GM18907 (cell line): ENCODE measurements around the gene KCNJ16.

ENCODE experiments used
- ATAC-seq: cut with Tn5 transposase; IDR thresholded peaks from one replicate; pipeline ENCODE4 v1.9.1; 2021; ENCODE audit warnings: mild to moderate bottlenecking, moderate library complexity; ENCODE audit not compliant: unreplicated experiment

KCNJ16 gene

GRCh38 chr17:70067134-70067533 lies 7.9 kb upstream of the KCNJ16 start:
- ATAC-seq: no peak

- no peak for ATAC-seq
These were observed 4.6 kb upstream of the KCNJ16 start for GRCh38 chr17:70070305-70071027.

- no peak for ATAC-seq
These were observed 3.9 kb upstream of the KCNJ16 start for GRCh38 chr17:70071127-70071526.

GRCh38 chr17:70071620-70072019 lies 3.4 kb upstream of the KCNJ16 start:
- no peak for ATAC-seq

- ATAC-seq: no peak
These were observed 2.3 kb upstream of the KCNJ16 start for GRCh38 chr17:70072546-70073309.

GRCh38 chr17:70073310-70073709 lies 1.7 kb upstream of the KCNJ16 start:
- ATAC-seq: no peak

- no peak for ATAC-seq
These were observed 1.2 kb upstream of the KCNJ16 start for GRCh38 chr17:70073799-70074198.

GRCh38 chr17:70074236-70074830 lies 692 bp upstream of the KCNJ16 start:
- ATAC-seq: no peak

- ATAC-seq: no peak
These were observed 1.2 kb downstream of the KCNJ16 start for GRCh38 chr17:70076189-70076588.

GRCh38 chr17:70076831-70077230 lies 1.8 kb downstream of the KCNJ16 start:
- ATAC-seq: no peak

- no peak for ATAC-seq
These were observed 3.5 kb downstream of the KCNJ16 start for GRCh38 chr17:70078549-70078948.

- ATAC-seq: no peak
These were observed 4.0 kb downstream of the KCNJ16 start for GRCh38 chr17:70078994-70079531.

- no peak for ATAC-seq
These were observed 5.7 kb downstream of the KCNJ16 start for GRCh38 chr17:70080541-70081347.

GRCh38 chr17:70081885-70082284 lies 6.9 kb downstream of the KCNJ16 start:
- ATAC-seq: no peak

GRCh38 chr17:70084476-70084875 lies 9.5 kb downstream of the KCNJ16 start:
- no peak for ATAC-seq

GRCh38 chr17:70086516-70086915 lies 11.5 kb downstream of the KCNJ16 start:
- ATAC-seq: no peak

GRCh38 chr17:70089513-70090148 lies 14.6 kb downstream of the KCNJ16 start:
- no peak for ATAC-seq

- no peak for ATAC-seq
These were observed 16.1 kb downstream of the KCNJ16 start for GRCh38 chr17:70091005-70091568.

GRCh38 chr17:70091696-70092095 lies 16.7 kb downstream of the KCNJ16 start:
- ATAC-seq: no peak

GRCh38 chr17:70093163-70093562 lies 18.1 kb downstream of the KCNJ16 start:
- no peak for ATAC-seq
